Measurements from ENCODE around the gene N4BP2L2. TPM values are rescaled to one million over a fixed set of nuclear protein-coding genes. Genes with fewer than 3 reads are reported as not detected.

N4BP2L2 gene
- total and polyA plus RNA-seq, 2 of the 4 experiments (the other 2 are of a cell fraction): 28.7 to 34.6 TPM

DNA sequence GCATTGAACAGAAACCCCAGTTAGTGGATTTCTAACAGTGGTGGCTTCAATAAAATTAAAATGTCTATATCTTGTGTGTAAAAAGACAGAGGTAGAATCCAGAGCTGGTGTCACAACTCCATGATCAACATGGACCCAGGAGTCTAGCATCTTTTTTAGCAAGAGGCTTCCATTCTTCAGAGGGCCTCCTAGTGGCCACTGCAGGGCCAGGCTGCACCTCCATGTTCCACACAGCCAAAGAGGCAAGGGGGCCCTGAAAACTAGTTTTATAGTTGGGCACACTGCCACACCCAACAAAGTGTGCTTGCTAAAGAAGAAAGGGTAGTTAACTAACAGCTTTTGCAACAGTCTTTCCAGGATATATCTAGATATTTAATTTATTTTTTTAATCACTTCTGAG, 123.6 kb downstream of the N4BP2L2 start:
- no peaks in the 10 kb centered on the region for H4K20me1 ChIP-seq (ENCODE audit: insufficient read depth, low read length)
- H3K4me1 ChIP-seq (ENCODE audit: control insufficient read depth, insufficient read depth, low read length): peaks cover 3% of the 10 kb centered on the region
- no peak overlapping the region for H4K91ac ChIP-seq (ENCODE audit: insufficient read depth, low read depth, low read length)
- ATAC-seq (ENCODE audit: low read depth) (no peak; the same call in 1 of the 2 replicates), DNase-seq (no peak)
- H3K9ac ChIP-seq (ENCODE audit: low read depth, low read length): no peak overlapping the region
- no peaks in the 10 kb centered on the region for H3K27me3 ChIP-seq (ENCODE audit: control insufficient read depth, insufficient read depth, low read length)
- H3K4me2 ChIP-seq (ENCODE audit: low read depth, low read length): no peak overlapping the region
- no peak overlapping the region for H3K18ac ChIP-seq (ENCODE audit: low read depth, low read length)
- H2BK15ac ChIP-seq (ENCODE audit: low read depth, low read length): no peak overlapping the region
- H4K5ac ChIP-seq (ENCODE audit: low read depth, low read length): no peak overlapping the region
- H3K56ac ChIP-seq (ENCODE audit: extremely low read depth, insufficient read depth, low read length): no peak overlapping the region
- H3K9me1 ChIP-seq (ENCODE audit: insufficient read depth, low read length): no peaks in the 10 kb centered on the region
- no peaks in the 10 kb centered on the region for H3K79me1 ChIP-seq (ENCODE audit: low read depth in 1 of 2, low read length in 2 of 2)
- dilution Hi-C loops (cut with HindIII; ENCODE audit: low sequenced_read_pairs, unreplicated experiment) (no loop called here), in situ Hi-C loops (cut with MboI; ENCODE audit: low sequenced_read_pairs) (no loop called here), intact Hi-C loops (cut with micrococcal nuclease) (no loop called here)
- BruUV-seq (replicated peaks): no TSS peak
- no peaks in the 10 kb centered on the region for H3K36me3 ChIP-seq (ENCODE audit: control insufficient read depth, insufficient read depth, low read length)
- ChIA-PET POLR2A (ENCODE audit: unreplicated experiment) (no interaction called here), CTCF (interaction anchor here (0.5 to 1.7 kb wide), 4 partner anchors 10 to 127 kb away, joined by 3 to 7 read pairs (median 4); no protein-coding TSS in a partner anchor)
- H2AK5ac ChIP-seq (ENCODE audit: low read depth, low read length): no peak overlapping the region
- H2BK20ac ChIP-seq (ENCODE audit: low read depth, low read length): no peak overlapping the region
- no peak overlapping the region for H3K23ac ChIP-seq (ENCODE audit: low read depth, low read length)
- H3K4ac ChIP-seq (ENCODE audit: low read depth, low read length): no peak overlapping the region
- H2AFZ ChIP-seq (replicated peaks; ENCODE audit: low read length, poor library complexity): no peak overlapping the region
- H3K9me3 ChIP-seq (ENCODE audit: control insufficient read depth, insufficient read depth, low read length): peaks cover 4% of the 10 kb centered on the region; the same call in 1 of the 2 replicates
- no peak overlapping the region for H3K14ac ChIP-seq (replicated peaks; ENCODE audit: low read depth, low read length)
- H4K8ac ChIP-seq (ENCODE audit: low read depth in 2 of 2, low read length in 2 of 2): no peak overlapping the region
- H2BK5ac ChIP-seq (ENCODE audit: low read depth, low read length, poor library complexity, severe bottlenecking): no peak overlapping the region
- no peak overlapping the region for H2BK120ac ChIP-seq (ENCODE audit: low read depth, low read length)
- no peak overlapping the region for H3K27ac ChIP-seq (ENCODE audit: insufficient read depth, low read length)
- H2AK9ac ChIP-seq (replicated peaks; ENCODE audit: low read depth, low read length, poor library complexity): no peak overlapping the region
- TF ChIP-seq RAD21 (IDR thresholded peaks at IDR 0.05; ENCODE audit: low read length): peak; percentile 20; the same call in 1 of the 2 replicates
- no peak for TF ChIP-seq MAFK (IDR thresholded peaks at IDR 0.05; ENCODE audit: low read depth, low read length)
- TF ChIP-seq NFE2L2 (IDR thresholded peaks at IDR 0.05; ENCODE audit: low read depth, low read length): no peak
- TF ChIP-seq SMC3 (IDR thresholded peaks at IDR 0.05; ENCODE audit: low read depth, low read length): 0 out of 2 replicates have a peak, but pooled peaks have one; percentile 12
- TF ChIP-seq CEBPB (IDR thresholded peaks at IDR 0.05; ENCODE audit: low read depth, low read length): no peak
- no peak for TF ChIP-seq POLR2A (IDR thresholded peaks at IDR 0.05; ENCODE audit: low read depth, low read length)
- no peak for TF ChIP-seq CHD1 (IDR thresholded peaks at IDR 0.05; ENCODE audit: low read depth, low read length)
- TF ChIP-seq, protein P1, sequence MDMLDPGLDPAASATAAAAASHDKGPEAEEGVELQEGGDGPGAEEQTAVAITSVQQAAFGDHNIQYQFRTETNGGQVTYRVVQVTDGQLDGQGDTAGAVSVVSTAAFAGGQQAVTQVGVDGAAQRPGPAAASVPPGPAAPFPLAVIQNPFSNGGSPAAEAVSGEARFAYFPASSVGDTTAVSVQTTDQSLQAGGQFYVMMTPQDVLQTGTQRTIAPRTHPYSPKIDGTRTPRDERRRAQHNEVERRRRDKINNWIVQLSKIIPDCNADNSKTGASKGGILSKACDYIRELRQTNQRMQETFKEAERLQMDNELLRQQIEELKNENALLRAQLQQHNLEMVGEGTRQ (IDR thresholded peaks at IDR 0.05; ENCODE audit: low read depth, low read length): no peak
- no peak for TF ChIP-seq RCOR1 (IDR thresholded peaks at IDR 0.05; ENCODE audit: insufficient replicate concordance, low read length)
- TF ChIP-seq FOS (IDR thresholded peaks at IDR 0.05; ENCODE audit: low read depth, low read length): no peak
- no peak for TF ChIP-seq MAZ (IDR thresholded peaks at IDR 0.05; ENCODE audit: borderline replicate concordance, low read depth, low read length)
- TF ChIP-seq CTCF (conservative IDR thresholded peaks at IDR 0.05; ENCODE audit: low read depth, low read length): peak; percentile 37
- no peak overlapping the region for H3K4me3 ChIP-seq (ENCODE audit: insufficient read depth, low read depth, low read length)

All from IMR-90 (cell line).